Activated naive CD4-positive, alpha-beta T cell treated with anti-CD3 and anti-CD28 coated beads, Interleukin-2, amount 50 U/mL, for 72 hours (primary cell): ENCODE data around the gene MXI1. TPM values are rescaled to one million over a fixed set of nuclear protein-coding genes. Genes with fewer than 3 reads are reported as not detected.
"Not testable (repeated sequence)": the region's sequence is repeated elsewhere in the genome, so short reads cannot be mapped to it uniquely, and the experiment has no call there.

ENCODE experiments used
- ATAC-seq, 2 donors: fragments of 150-1000 bp; cut with Tn5 transposase; 2 replicates each; pipeline ENCODE4 v1.10.0; 2021; ENCODE audit warnings: mild to moderate bottlenecking in 2 of 2, moderate library complexity in 2 of 2
- DNase-seq, 2 donors: peaks; one replicate each; pipeline ENCODE4 v3.0.0; 2021 to 2022; ENCODE audit warnings: low spot score in 2 of 2
- H3K27ac Mint-ChIP-seq, 2 donors: one replicate each; pipeline ENCODE4 v1.8.0; 2022; ENCODE audit warnings: mild to moderate bottlenecking in 2 of 2, mixed read lengths in 2 of 2
- H3K36me3 Mint-ChIP-seq, 2 donors: one replicate each; pipeline ENCODE4 v1.8.0; 2022; ENCODE audit warnings: mixed read lengths in 2 of 2
- H3K9me3 Mint-ChIP-seq, 2 donors: one replicate each; pipeline ENCODE4 v1.8.0; 2022; ENCODE audit warnings: mixed read lengths in 2 of 2
- total RNA-seq, 2 donors: library from RNA; stranded (reverse); gene quantifications; one replicate each; pipeline ENCODE4 v1.2.3, GENCODE V29; 2022

Gene MXI1
- total RNA-seq, 2 donors from 2014 or later = 16.2 to 69.6 TPM

GRCh38 chr10:110244550-110244949 lies 37.1 kb downstream of the MXI1 start:
- ATAC-seq = no peak
- Mint-ChIP-seq H3K36me3 (peaks cover 6 to 38% of the 10 kb centered on the region in 2 donors), H3K9me3 (no peaks in the 10 kb centered on the region), H3K27ac (no peak overlapping the region)
- no peak for DNase-seq

- H3K27ac Mint-ChIP-seq, H3K9me3 Mint-ChIP-seq, DNase-seq, ATAC-seq: not testable (repeated sequence)
- peaks cover 6 to 33% of the 10 kb centered on the region in 2 donors for H3K36me3 Mint-ChIP-seq
Observed at GRCh38 chr10:110247833-110248232, 40.4 kb downstream of the MXI1 start.

GRCh38 chr10:110249489-110249888 lies 42.1 kb downstream of the MXI1 start:
- not testable (repeated sequence) for H3K27ac Mint-ChIP-seq, H3K9me3 Mint-ChIP-seq, DNase-seq
- peak; percentile 76 to 80 for ATAC-seq
- peaks cover 9 to 43% of the 10 kb centered on the region in 2 donors for H3K36me3 Mint-ChIP-seq

- peak; percentile 86 to 87 for ATAC-seq
- Mint-ChIP-seq H3K27ac (peak overlapping the region; percentile 61 to 75), H3K36me3 (peaks cover 12 to 43% of the 10 kb centered on the region in 2 donors)
- H3K9me3 Mint-ChIP-seq, DNase-seq: not testable (repeated sequence)
Observed at GRCh38 chr10:110251392-110251791, 44.0 kb downstream of the MXI1 start.

- DNase-seq (no peak), ATAC-seq (peak in 1 of 2 donors; percentile 25)
- H3K9me3 Mint-ChIP-seq = peaks cover 4 to 8% of the 10 kb centered on the region in 2 donors
- H3K27ac Mint-ChIP-seq = peak overlapping the region in 1 of 2 donors; percentile 61
- peaks cover 17 to 41% of the 10 kb centered on the region in 2 donors for H3K36me3 Mint-ChIP-seq
Observed at GRCh38 chr10:110252151-110252550, 44.7 kb downstream of the MXI1 start.

- peaks cover 17 to 34% of the 10 kb centered on the region in 2 donors for H3K36me3 Mint-ChIP-seq
- DNase-seq = no peak
- peak overlapping the region in 1 of 2 donors; percentile 21 for H3K27ac Mint-ChIP-seq
- peaks cover 4 to 8% of the 10 kb centered on the region in 2 donors for H3K9me3 Mint-ChIP-seq
- no peak for ATAC-seq
Observed at GRCh38 chr10:110254467-110254866, 47.1 kb downstream of the MXI1 start.

- DNase-seq (no peak), ATAC-seq (no peak)
- H3K27ac Mint-ChIP-seq = no peak overlapping the region
- peaks cover 17 to 33% of the 10 kb centered on the region in 2 donors for H3K36me3 Mint-ChIP-seq
- peaks cover 4 to 8% of the 10 kb centered on the region in 2 donors for H3K9me3 Mint-ChIP-seq
Observed at GRCh38 chr10:110258542-110258941, 51.1 kb downstream of the MXI1 start.

GRCh38 chr10:110259317-110259716 lies 51.9 kb downstream of the MXI1 start:
- no peak overlapping the region for H3K27ac Mint-ChIP-seq
- H3K36me3 Mint-ChIP-seq = peaks cover 16 to 26% of the 10 kb centered on the region in 2 donors
- no peak for DNase-seq
- H3K9me3 Mint-ChIP-seq = peaks cover 4 to 8% of the 10 kb centered on the region in 2 donors
- ATAC-seq = no peak

- Mint-ChIP-seq H3K36me3 (peaks cover 6 to 10% of the 10 kb centered on the region in 2 donors), H3K27ac (no peak overlapping the region)
- no peak for DNase-seq
Observed at GRCh38 chr10:110260746-110261477, 53.5 kb downstream of the MXI1 start.

GRCh38 chr10:110263164-110263563 lies 55.8 kb downstream of the MXI1 start:
- DNase-seq = no peak
- H3K36me3 Mint-ChIP-seq = no peaks in the 10 kb centered on the region
- no peak overlapping the region for H3K27ac Mint-ChIP-seq
- no peak for ATAC-seq
- H3K9me3 Mint-ChIP-seq = no peaks in the 10 kb centered on the region

More at GRCh38 chr10:110260746-110261477, 53.5 kb downstream of the MXI1 start:
- no peak for ATAC-seq
- H3K9me3 Mint-ChIP-seq = peaks cover under 1 to 1% of the 10 kb centered on the region in 2 donors

- H3K9me3 Mint-ChIP-seq = no peaks in the 10 kb centered on the region
- DNase-seq (no peak), ATAC-seq (no peak)
- H3K27ac Mint-ChIP-seq = no peak overlapping the region
- H3K36me3 Mint-ChIP-seq = no peaks in the 10 kb centered on the region
Observed at GRCh38 chr10:110265573-110266193, 58.3 kb downstream of the MXI1 start.

GRCh38 chr10:110267276-110267675 lies 59.9 kb downstream of the MXI1 start:
- Mint-ChIP-seq H3K9me3 (no peaks in the 10 kb centered on the region), H3K36me3 (no peaks in the 10 kb centered on the region), H3K27ac (no peak overlapping the region)
- DNase-seq (no peak), ATAC-seq (no peak)

- Mint-ChIP-seq H3K27ac (no peak overlapping the region), H3K36me3 (no peaks in the 10 kb centered on the region)
- no peak for DNase-seq
Observed at GRCh38 chr10:110268442-110268841, 61.0 kb downstream of the MXI1 start.

GRCh38 chr10:110268971-110269370 lies 61.6 kb downstream of the MXI1 start:
- Mint-ChIP-seq H3K36me3 (no peaks in the 10 kb centered on the region), H3K9me3 (no peaks in the 10 kb centered on the region), H3K27ac (peak overlapping the region in 1 of 2 donors; percentile 63)
- ATAC-seq = no peak
- DNase-seq = no peak

More at GRCh38 chr10:110268442-110268841, 61.0 kb downstream of the MXI1 start:
- H3K9me3 Mint-ChIP-seq = no peaks in the 10 kb centered on the region
- no peak for ATAC-seq

- ATAC-seq = peak; percentile 42 to 80
- DNase-seq = no peak
- H3K27ac Mint-ChIP-seq = peak overlapping the region in 1 of 2 donors; percentile 63
Observed at GRCh38 chr10:110269374-110270318, 62.2 kb downstream of the MXI1 start.

GRCh38 chr10:110272995-110273394 lies 65.6 kb downstream of the MXI1 start:
- DNase-seq, H3K9me3 Mint-ChIP-seq, ATAC-seq, H3K36me3 Mint-ChIP-seq: not testable (repeated sequence)
- peak overlapping the region in 1 of 2 donors; percentile 74 for H3K27ac Mint-ChIP-seq

More at GRCh38 chr10:110269374-110270318, 62.2 kb downstream of the MXI1 start:
- Mint-ChIP-seq H3K36me3 (no peaks in the 10 kb centered on the region), H3K9me3 (no peaks in the 10 kb centered on the region)
